ENCODE results near the gene TMED4. TPM values are rescaled to one million over a fixed set of nuclear protein-coding genes. Genes with fewer than 3 reads are reported as not detected.
"Not testable (repeated sequence)": the region's sequence is repeated elsewhere in the genome, so short reads cannot be mapped to it uniquely, and the experiment has no call there.

The TMED4 gene
- total and polyA plus RNA-seq, 2 donors (not counting 1 experiment from before 2014, with no cell fraction given): 84.1 to 102 TPM

GRCh38 chr7:44563171-44563679, 18.8 kb downstream of the TMED4 start:
- no peak overlapping the region for H3K9ac ChIP-seq (ENCODE audit: low read length)
- H3K27ac ChIP-seq (ENCODE audit: low read length in 2 of 2): no peak overlapping the region
- H3K4me1 ChIP-seq (ENCODE audit: control insufficient read depth in 2 of 2, insufficient read depth in 2 of 2, low read length in 2 of 2): no peaks in the 10 kb centered on the region
- no peaks in the 10 kb centered on the region for H3K4me1 Mint-ChIP-seq
- no peak overlapping the region for H3K4me3 Mint-ChIP-seq
- no peaks in the 10 kb centered on the region for H3K9me3 Mint-ChIP-seq (ENCODE audit: insufficient read depth)
- ChIA-PET CTCF (interaction anchor here (4.6 kb wide), 1 partner anchor 322 kb away, joined by 42 read pairs; no protein-coding TSS in a partner anchor), POLR2A (no interaction called here)
- no peak for TF ChIP-seq CTCF (IDR thresholded peaks at IDR 0.05)
- TF ChIP-seq EZH2 (IDR thresholded peaks at IDR 0.05; ENCODE audit: borderline replicate concordance, insufficient read depth, low read depth, low read length, poor library complexity, severe bottlenecking): no peak
- no peaks in the 10 kb centered on the region for H3K9me3 ChIP-seq (ENCODE audit: control extremely low read depth in 1 of 3, control insufficient read depth in 2 of 3, insufficient read depth in 1 of 3, low read length in 2 of 3)
- peak overlapping the region; percentile 20 for H3K27ac Mint-ChIP-seq
- DNase-seq: peak; percentile 4
- H3K36me3 ChIP-seq (replicated peaks in 1 of 2; ENCODE audit: control extremely low read depth in 1 of 2, control insufficient read depth in 1 of 2, extremely low read depth in 1 of 2, insufficient read depth in 2 of 2, low read length in 1 of 2): peaks cover 2 to 41% of the 10 kb centered on the region in 2 experiments
- H3K79me2 ChIP-seq (ENCODE audit: control insufficient read depth, insufficient read depth, low read length): peaks cover 4% of the 10 kb centered on the region
- H3K4me2 ChIP-seq (replicated peaks; ENCODE audit: low read depth, low read length, poor library complexity, severe bottlenecking): no peak overlapping the region
- H2AFZ ChIP-seq (ENCODE audit: insufficient read depth, low read depth, low read length, poor library complexity, severe bottlenecking): no peak overlapping the region
- intact Hi-C loops (cut with micrococcal nuclease): no loop called here
- H3K27me3 ChIP-seq (replicated peaks in 1 of 4; ENCODE audit: control extremely low read depth in 1 of 4, control insufficient read depth in 3 of 4, insufficient read depth in 4 of 4, low read length in 3 of 4): no peaks in the 10 kb centered on the region
- H3K27me3 Mint-ChIP-seq: no peaks in the 10 kb centered on the region
- no peak overlapping the region for H3K4me3 ChIP-seq (ENCODE audit: control extremely low read depth in 1 of 5, extremely low read depth in 1 of 5, insufficient read depth in 1 of 5, low read depth in 2 of 5, low read length in 4 of 5)
- H4K20me1 ChIP-seq (ENCODE audit: control insufficient read depth, insufficient read depth, low read length, poor library complexity, severe bottlenecking): peaks cover 9% of the 10 kb centered on the region
- WGBS (ENCODE audit: insufficient coverage): 96% methylated on average over 3 of the region's 3 CpGs
- ATAC-seq (ENCODE audit: low read depth): no peak

GRCh38 chr7:44562622-44562962, 19.4 kb downstream of the TMED4 start:
- POLR2A ChIA-PET; ATAC-seq (ENCODE audit: low read depth): not testable (repeated sequence)

More at GRCh38 chr7:44562622-44562962, 19.4 kb downstream of the TMED4 start:
- H3K4me3 ChIP-seq (ENCODE audit: control extremely low read depth in 1 of 5, extremely low read depth in 1 of 5, insufficient read depth in 1 of 5, low read depth in 2 of 5, low read length in 4 of 5); DNase-seq; H3K27ac ChIP-seq (ENCODE audit: low read length in 2 of 2); H3K4me1 ChIP-seq (ENCODE audit: control insufficient read depth in 2 of 2, insufficient read depth in 2 of 2, low read length in 2 of 2); H3K27me3 ChIP-seq (replicated peaks in 1 of 4; ENCODE audit: control extremely low read depth in 1 of 4, control insufficient read depth in 3 of 4, insufficient read depth in 4 of 4, low read length in 3 of 4); H4K20me1 ChIP-seq (ENCODE audit: control insufficient read depth, insufficient read depth, low read length, poor library complexity, severe bottlenecking); H3K9me3 ChIP-seq (ENCODE audit: control extremely low read depth in 1 of 3, control insufficient read depth in 2 of 3, insufficient read depth in 1 of 3, low read length in 2 of 3); intact Hi-C loops (cut with micrococcal nuclease); H3K4me1 Mint-ChIP-seq; H2AFZ ChIP-seq (ENCODE audit: insufficient read depth, low read depth, low read length, poor library complexity, severe bottlenecking); CTCF ChIA-PET; H3K27ac Mint-ChIP-seq; H3K4me3 Mint-ChIP-seq; H3K9ac ChIP-seq (ENCODE audit: low read length); H3K4me2 ChIP-seq (replicated peaks; ENCODE audit: low read depth, low read length, poor library complexity, severe bottlenecking); H3K79me2 ChIP-seq (ENCODE audit: control insufficient read depth, insufficient read depth, low read length); H3K27me3 Mint-ChIP-seq; H3K9me3 Mint-ChIP-seq (ENCODE audit: insufficient read depth): not testable (repeated sequence)
- peaks cover 2 to 34% of the 10 kb centered on the region in 2 experiments for H3K36me3 ChIP-seq (replicated peaks in 1 of 2; ENCODE audit: control extremely low read depth in 1 of 2, control insufficient read depth in 1 of 2, extremely low read depth in 1 of 2, insufficient read depth in 2 of 2, low read length in 1 of 2)
- 94% methylated on average over 3 of the region's 8 CpGs for WGBS (ENCODE audit: insufficient coverage)

Data from B cell (primary cell).